22Rv1 (cell line): ENCODE measurements around the gene MRPL53.

ENCODE experiments used
- ZFX ChIP-seq: fragments of 450-650 bp; IDR thresholded peaks from 2 replicates; pipeline ENCODE4 v1.6.1; 2017; ENCODE audit warnings: antibody characterized with exemption, borderline replicate concordance
- TF ChIP-seq, protein P1 (sequence below): fragments of 450-650 bp; IDR thresholded peaks from 2 replicates; pipeline ENCODE4 v1.5.1; 2017; ENCODE audit warnings: mild to moderate bottlenecking

DNA sequence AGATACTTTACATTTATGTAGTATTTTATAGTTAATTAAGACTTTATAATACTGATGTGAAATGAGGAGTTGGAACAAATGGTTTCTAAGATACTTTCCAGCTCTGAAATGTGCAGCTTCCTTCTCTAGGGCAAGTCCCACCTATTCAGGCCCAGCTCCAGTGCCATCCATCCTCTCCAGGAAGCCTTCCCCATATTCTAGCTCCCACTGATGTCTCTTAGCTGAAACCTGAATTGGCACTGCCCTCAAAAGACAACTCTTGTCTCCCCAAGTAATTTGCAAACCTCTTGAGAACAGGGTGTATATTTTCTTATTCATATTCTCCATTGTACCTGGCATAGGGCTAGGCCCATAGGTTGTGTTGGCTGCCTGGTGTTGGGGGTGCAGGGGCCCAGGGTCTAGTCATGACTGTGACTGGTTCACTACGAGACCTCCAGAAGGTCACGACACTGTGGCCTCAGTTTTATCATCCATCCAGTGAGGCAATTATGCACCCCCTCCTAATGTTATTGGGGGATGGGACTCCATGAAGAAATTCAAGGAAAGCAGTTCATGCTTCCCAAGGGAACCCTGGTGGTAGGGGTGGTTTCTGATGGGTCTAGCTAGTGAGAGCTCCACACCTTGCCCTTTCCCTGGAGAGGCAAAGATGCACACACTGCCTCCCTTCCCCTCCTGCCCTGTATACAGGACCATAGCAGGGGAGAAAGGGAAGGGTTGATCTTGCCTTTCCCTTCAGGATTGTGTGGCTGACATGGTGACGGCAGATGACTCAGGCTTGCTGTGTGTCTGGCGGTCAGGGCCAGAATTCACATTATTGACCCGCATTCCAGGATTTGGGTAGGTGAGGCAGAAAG is 48.1 kb downstream of the MRPL53 start:
- TF ChIP-seq, protein P1, sequence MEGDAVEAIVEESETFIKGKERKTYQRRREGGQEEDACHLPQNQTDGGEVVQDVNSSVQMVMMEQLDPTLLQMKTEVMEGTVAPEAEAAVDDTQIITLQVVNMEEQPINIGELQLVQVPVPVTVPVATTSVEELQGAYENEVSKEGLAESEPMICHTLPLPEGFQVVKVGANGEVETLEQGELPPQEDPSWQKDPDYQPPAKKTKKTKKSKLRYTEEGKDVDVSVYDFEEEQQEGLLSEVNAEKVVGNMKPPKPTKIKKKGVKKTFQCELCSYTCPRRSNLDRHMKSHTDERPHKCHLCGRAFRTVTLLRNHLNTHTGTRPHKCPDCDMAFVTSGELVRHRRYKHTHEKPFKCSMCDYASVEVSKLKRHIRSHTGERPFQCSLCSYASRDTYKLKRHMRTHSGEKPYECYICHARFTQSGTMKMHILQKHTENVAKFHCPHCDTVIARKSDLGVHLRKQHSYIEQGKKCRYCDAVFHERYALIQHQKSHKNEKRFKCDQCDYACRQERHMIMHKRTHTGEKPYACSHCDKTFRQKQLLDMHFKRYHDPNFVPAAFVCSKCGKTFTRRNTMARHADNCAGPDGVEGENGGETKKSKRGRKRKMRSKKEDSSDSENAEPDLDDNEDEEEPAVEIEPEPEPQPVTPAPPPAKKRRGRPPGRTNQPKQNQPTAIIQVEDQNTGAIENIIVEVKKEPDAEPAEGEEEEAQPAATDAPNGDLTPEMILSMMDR: no peak
- TF ChIP-seq ZFX: no peak
